CD4-positive, alpha-beta memory T cell (primary cell): ENCODE results near the gene SFXN5. TPM values are rescaled to one million over a fixed set of nuclear protein-coding genes. Genes with fewer than 3 reads are reported as not detected.

Experiments
- CTCF ChIA-PET: fragments of 350-600 bp; sonication (Branson Sonifier 250); formaldehyde crosslinking; loops from one replicate; lab custom pipeline; 2021; ENCODE audit warnings: inconsistent platforms; ENCODE audit not compliant: partially characterized antibody; lab: Charles Lee
- POLR2A ChIA-PET: fragments of 350-600 bp; sonication (Branson Sonifier 250); formaldehyde crosslinking; loops from one replicate; lab custom pipeline; 2021; ENCODE audit not compliant: partially characterized antibody; lab: Charles Lee
- DNase-seq, 5 donors: peaks; one replicate each; pipeline versions ENCODE4 v3.0.0 to v3.0.0-alpha.2; 2020 to 2022; ENCODE audit warnings: mixed read lengths in 1 of 5
- H3K27ac ChIP-seq: one replicate; pipeline ENCODE4 v1.7.0; 2013; ENCODE audit warnings: low read depth, low read length
- H3K27me3 ChIP-seq: 2 replicates; pipeline ENCODE4 v1.7.0; 2013; ENCODE audit warnings: mild to moderate bottlenecking, low read length, moderate library complexity; ENCODE audit not compliant: insufficient read depth
- H3K36me3 ChIP-seq: 2 replicates; pipeline ENCODE4 v1.7.0; 2013; ENCODE audit warnings: mild to moderate bottlenecking, low read length, moderate library complexity; ENCODE audit not compliant: insufficient read depth
- H3K4me1 ChIP-seq: 2 replicates; pipeline ENCODE4 v1.7.0; 2013; ENCODE audit warnings: mild to moderate bottlenecking, low read length, moderate library complexity; ENCODE audit not compliant: insufficient read depth
- H3K4me3 ChIP-seq, 2 donors: one replicate each; pipeline ENCODE4 v1.7.0; 2013; ENCODE audit warnings: low read length in 2 of 2, mild to moderate bottlenecking in 1 of 2
- H3K9me3 ChIP-seq, 2 donors: one replicate each; pipeline ENCODE4 v1.7.0; 2013; ENCODE audit warnings: low read length in 2 of 2, control low read depth in 1 of 2; ENCODE audit not compliant: control insufficient read depth in 1 of 2
- H3K27ac Mint-ChIP-seq, 7 donors: one replicate each; pipeline ENCODE4 v1.8.0; 2020 to 2021; ENCODE audit warnings: mixed read lengths in 7 of 7, mild to moderate bottlenecking in 6 of 7, inconsistent platforms in 3 of 7, moderate library complexity in 3 of 7
- H3K27me3 Mint-ChIP-seq, 2 donors: one replicate each; pipeline ENCODE4 v1.8.0; 2020 to 2021; ENCODE audit warnings: mixed read lengths in 2 of 2
- H3K36me3 Mint-ChIP-seq, 2 donors: one replicate each; pipeline ENCODE4 v1.8.0; 2020 to 2021; ENCODE audit warnings: mixed read lengths in 2 of 2, inconsistent platforms in 1 of 2, mild to moderate bottlenecking in 1 of 2
- H3K4me1 Mint-ChIP-seq, 4 donors: one replicate each; pipeline ENCODE4 v1.8.0; 2020 to 2021; ENCODE audit warnings: mixed read lengths in 4 of 4, mild to moderate bottlenecking in 1 of 4
- H3K4me3 Mint-ChIP-seq, 8 donors: one replicate each; pipeline ENCODE4 v1.8.0; 2020 to 2021; ENCODE audit warnings: mixed read lengths in 8 of 8, mild to moderate bottlenecking in 7 of 8, moderate library complexity in 6 of 8, inconsistent platforms in 3 of 8
- H3K9me3 Mint-ChIP-seq, 8 donors: one replicate each; pipeline ENCODE4 v1.8.0; 2020 to 2021; ENCODE audit warnings: mixed read lengths in 8 of 8, mild to moderate bottlenecking in 5 of 8, inconsistent platforms in 3 of 8, moderate library complexity in 1 of 8
- intact Hi-C: fragments of 100-400 bp; cut with micrococcal nuclease; formaldehyde crosslinking; loops from one replicate; pipeline ENCODE4 v1.15.1; 2023
- polyA plus RNA-seq, 2 donors: library from polyadenylated mRNA; unstranded; fragments of 300-500 nt; fragmentation: Illumina TruSeq; gene quantifications; one replicate each; pipeline ENCODE4 v1.2.3, GENCODE V29; 2021
- total RNA-seq, 2 experiments: library from RNA; stranded (reverse); gene quantifications; one replicate each; pipeline ENCODE4 v1.2.3, GENCODE V29; 2021

Gene SFXN5
- total and polyA plus RNA-seq, 4 experiments from 2014 or later: 0.95 to 10.0 (median 4.1) TPM

- peak in 1 of 5 donors; percentile 2 for DNase-seq
- Mint-ChIP-seq H3K36me3 (no peaks in the 10 kb centered on the region), H3K4me3 (no peak overlapping the region), H3K27me3 (peaks cover 2% of the 10 kb centered on the region in 2 donors), H3K27ac (no peak overlapping the region), H3K4me1 (peaks cover 0 to 6% (median under 1%) of the 10 kb centered on the region in 4 donors), H3K9me3 (no peaks in the 10 kb centered on the region)
- CTCF ChIA-PET: interaction anchor here (0.7 to 2.1 kb wide), 2 partner anchors 80 to 85 kb away, joined by 3 to 35 read pairs; partner anchors contain the start of gene SPR
- intact Hi-C loops: loop anchor here (1.0 kb wide), 1 partner anchor 201 kb away; no protein-coding TSS in a partner anchor
- no peaks in the 10 kb centered on the region for H3K27me3 ChIP-seq
- no peak overlapping the region for H3K27ac ChIP-seq
- no peaks in the 10 kb centered on the region for H3K9me3 ChIP-seq
- no peak overlapping the region for H3K4me3 ChIP-seq
- POLR2A ChIA-PET: no interaction called here
- H3K36me3 ChIP-seq: no peaks in the 10 kb centered on the region
- no peaks in the 10 kb centered on the region for H3K4me1 ChIP-seq
These were observed 99.0 kb downstream of the SFXN5 start for GRCh38 chr2:72972352-72973136.

DNA sequence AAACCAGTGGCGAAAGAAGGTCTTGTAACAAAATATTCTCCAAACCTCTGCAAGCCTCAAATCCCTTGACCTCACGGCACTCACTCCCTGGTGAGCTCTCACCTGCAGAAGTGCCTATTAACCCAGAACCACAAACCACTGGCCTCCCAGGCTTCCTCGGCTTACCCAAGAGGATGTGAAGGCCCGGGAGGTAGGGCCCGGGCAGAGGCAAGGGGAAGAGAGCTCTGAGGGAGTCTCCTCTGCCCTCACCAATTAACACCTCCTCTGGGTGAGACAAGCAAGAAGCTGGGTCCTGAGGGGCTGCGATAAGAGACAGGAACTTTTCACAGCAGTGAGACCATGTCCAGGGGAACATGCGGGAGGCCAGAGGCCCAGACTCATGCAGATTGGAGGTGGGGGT, 100.5 kb downstream of the SFXN5 start:
- Histone ChIP-seq H3K9me3 (no peaks in the 10 kb centered on the region), H3K27me3 (no peaks in the 10 kb centered on the region), H3K36me3 (no peaks in the 10 kb centered on the region), H3K4me3 (no peak overlapping the region), H3K27ac (no peak overlapping the region), H3K4me1 (no peaks in the 10 kb centered on the region)
- Mint-ChIP-seq H3K4me3 (no peak overlapping the region), H3K27ac (no peak overlapping the region), H3K27me3 (peaks cover 2% of the 10 kb centered on the region in 2 donors), H3K4me1 (peaks cover 0 to 6% (median under 1%) of the 10 kb centered on the region in 4 donors), H3K9me3 (no peaks in the 10 kb centered on the region), H3K36me3 (no peaks in the 10 kb centered on the region)
- ChIA-PET POLR2A (no interaction called here), CTCF (no interaction called here)
- DNase-seq: peak in 1 of 5 donors; percentile 1
- intact Hi-C loops: no loop called here

GRCh38 chr2:72969706-72970105, 101.8 kb downstream of the SFXN5 start:
- CTCF ChIA-PET: interaction anchor here (1.1 kb wide), 1 partner anchor 18 kb away, joined by 3 read pairs; no protein-coding TSS in a partner anchor
- POLR2A ChIA-PET: no interaction called here
- no peak overlapping the region for H3K27ac Mint-ChIP-seq

DNA sequence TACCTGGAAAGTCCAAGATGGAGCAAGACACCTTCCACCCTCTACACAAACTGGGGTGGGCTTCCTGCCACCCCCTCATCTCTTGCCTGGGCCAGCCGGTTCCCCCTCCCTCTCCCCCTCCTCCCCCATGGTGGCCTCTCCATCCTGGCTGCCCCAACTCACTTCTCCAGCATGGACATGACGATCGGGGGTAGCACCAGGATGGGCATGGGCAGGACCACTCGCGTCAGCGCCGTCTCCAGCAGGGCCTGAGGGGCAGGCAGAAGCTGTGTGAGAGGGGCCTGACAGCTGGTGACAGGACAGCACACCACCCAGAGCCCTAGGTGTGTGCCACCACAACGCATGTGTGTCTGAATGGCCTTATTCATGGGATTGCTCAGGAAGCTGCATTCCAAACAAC, 103.2 kb downstream of the SFXN5 start:
- Mint-ChIP-seq H3K36me3 (no peaks in the 10 kb centered on the region), H3K4me3 (no peak overlapping the region), H3K27ac (no peak overlapping the region), H3K27me3 (no peaks in the 10 kb centered on the region), H3K9me3 (no peaks in the 10 kb centered on the region), H3K4me1 (no peaks in the 10 kb centered on the region)
- Histone ChIP-seq H3K27me3 (no peaks in the 10 kb centered on the region), H3K9me3 (no peaks in the 10 kb centered on the region), H3K27ac (no peak overlapping the region), H3K4me1 (no peaks in the 10 kb centered on the region), H3K36me3 (no peaks in the 10 kb centered on the region), H3K4me3 (no peak overlapping the region)
- CTCF ChIA-PET: no interaction called here
- DNase-seq: no peak
- POLR2A ChIA-PET: no interaction called here
- intact Hi-C loops: no loop called here

More at GRCh38 chr2:72969706-72970105, 101.8 kb downstream of the SFXN5 start:
- Histone ChIP-seq H3K4me1 (no peaks in the 10 kb centered on the region), H3K27me3 (no peaks in the 10 kb centered on the region), H3K36me3 (no peaks in the 10 kb centered on the region), H3K27ac (no peak overlapping the region), H3K9me3 (no peaks in the 10 kb centered on the region), H3K4me3 (no peak overlapping the region)
- Mint-ChIP-seq H3K4me3 (no peak overlapping the region), H3K36me3 (no peaks in the 10 kb centered on the region), H3K9me3 (no peaks in the 10 kb centered on the region), H3K27me3 (peaks cover 2% of the 10 kb centered on the region in 2 donors), H3K4me1 (peaks cover 0 to 6% (median under 1%) of the 10 kb centered on the region in 4 donors)
- intact Hi-C loops: no loop called here
- DNase-seq: peak in 1 of 5 donors; percentile 4

DNA sequence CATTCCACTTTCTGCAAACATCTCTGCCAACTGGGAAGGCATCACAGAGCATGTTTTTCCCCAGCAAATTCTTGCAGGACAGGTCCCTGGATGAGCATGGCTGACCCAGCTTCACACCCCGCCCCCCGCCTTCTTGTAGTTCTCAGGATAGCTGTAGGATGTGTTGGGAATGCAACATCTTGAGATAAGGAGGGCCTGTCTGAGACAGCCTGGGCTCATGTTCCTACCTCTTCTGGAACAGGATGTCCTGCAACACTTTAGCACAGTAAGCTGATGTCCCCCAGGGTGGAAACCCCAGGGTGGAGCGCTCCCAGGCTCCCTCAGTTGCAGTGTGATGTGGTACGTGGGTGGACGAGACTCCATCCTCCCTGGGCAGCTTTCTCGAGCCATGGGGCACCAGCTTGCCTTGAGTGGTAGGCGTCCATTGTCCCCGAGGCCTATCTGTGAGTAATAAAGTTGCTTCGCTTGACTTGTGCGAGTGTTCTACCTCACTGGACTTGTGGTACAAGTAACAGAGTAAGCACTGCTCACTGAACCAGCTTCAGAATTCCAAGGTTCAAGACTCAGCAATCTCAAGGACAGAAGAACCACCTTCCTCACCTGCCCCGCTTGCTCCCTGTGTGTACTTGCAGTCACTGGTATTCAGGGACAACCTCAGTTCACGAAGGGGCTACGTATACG, 105.6 kb downstream of the SFXN5 start:
- no peaks in the 10 kb centered on the region for H3K36me3 ChIP-seq
- CTCF ChIA-PET: interaction anchor here (1.4 kb wide), 1 partner anchor 8 kb away, joined by 4 read pairs; no protein-coding TSS in a partner anchor
- no peak for DNase-seq
- no peak overlapping the region for H3K4me3 ChIP-seq
- Mint-ChIP-seq H3K9me3 (no peaks in the 10 kb centered on the region), H3K4me3 (no peak overlapping the region), H3K36me3 (no peaks in the 10 kb centered on the region), H3K4me1 (no peaks in the 10 kb centered on the region), H3K27ac (no peak overlapping the region), H3K27me3 (no peaks in the 10 kb centered on the region)
- no peaks in the 10 kb centered on the region for H3K4me1 ChIP-seq
- no peak overlapping the region for H3K27ac ChIP-seq
- intact Hi-C loops: no loop called here
- POLR2A ChIA-PET: no interaction called here
- H3K27me3 ChIP-seq: no peaks in the 10 kb centered on the region
- no peaks in the 10 kb centered on the region for H3K9me3 ChIP-seq

- CTCF ChIA-PET: interaction anchor here (1.4 kb wide), 1 partner anchor 9 kb away, joined by 4 read pairs; no protein-coding TSS in a partner anchor
- H3K27ac Mint-ChIP-seq: no peak overlapping the region
These were observed 106.5 kb downstream of the SFXN5 start for GRCh38 chr2:72965016-72965415.

DNA sequence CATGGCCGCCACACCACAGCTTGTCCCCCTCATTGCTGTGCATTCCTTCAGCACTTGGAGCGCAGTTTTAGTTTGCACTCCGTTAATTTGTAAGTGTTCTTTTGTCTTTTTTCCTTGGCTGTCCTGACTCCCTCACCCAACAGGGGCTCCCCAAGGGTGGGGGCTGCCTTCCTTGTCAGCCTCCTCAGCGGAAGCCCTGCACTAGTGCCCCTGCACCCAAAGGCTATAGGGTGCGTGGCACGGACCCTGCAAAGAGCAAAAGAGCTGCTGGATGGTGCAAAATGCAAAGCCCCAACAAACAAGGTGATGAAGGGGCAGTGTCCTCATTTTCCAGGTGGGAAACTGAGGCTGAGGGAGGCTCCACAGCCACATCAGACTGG, 107.4 kb downstream of the SFXN5 start:
- Mint-ChIP-seq H3K4me1 (no peaks in the 10 kb centered on the region), H3K36me3 (no peaks in the 10 kb centered on the region), H3K27ac (no peak overlapping the region), H3K4me3 (no peak overlapping the region), H3K27me3 (no peaks in the 10 kb centered on the region), H3K9me3 (no peaks in the 10 kb centered on the region)
- no peaks in the 10 kb centered on the region for H3K36me3 ChIP-seq
- H3K27ac ChIP-seq: no peak overlapping the region
- DNase-seq: no peak
- no peaks in the 10 kb centered on the region for H3K9me3 ChIP-seq
- ChIA-PET POLR2A (no interaction called here), CTCF (interaction anchor here (1.1 kb wide), 1 partner anchor 10 kb away, joined by 3 read pairs; no protein-coding TSS in a partner anchor)
- intact Hi-C loops: no loop called here
- H3K27me3 ChIP-seq: no peaks in the 10 kb centered on the region
- no peaks in the 10 kb centered on the region for H3K4me1 ChIP-seq
- H3K4me3 ChIP-seq: no peak overlapping the region

More at GRCh38 chr2:72965016-72965415, 106.5 kb downstream of the SFXN5 start:
- Histone ChIP-seq H3K36me3 (no peaks in the 10 kb centered on the region), H3K9me3 (no peaks in the 10 kb centered on the region), H3K4me3 (no peak overlapping the region), H3K27me3 (no peaks in the 10 kb centered on the region), H3K4me1 (no peaks in the 10 kb centered on the region), H3K27ac (no peak overlapping the region)
- Mint-ChIP-seq H3K36me3 (no peaks in the 10 kb centered on the region), H3K4me3 (no peak overlapping the region), H3K9me3 (no peaks in the 10 kb centered on the region), H3K4me1 (no peaks in the 10 kb centered on the region), H3K27me3 (no peaks in the 10 kb centered on the region)
- DNase-seq: no peak
- POLR2A ChIA-PET: no interaction called here
- intact Hi-C loops: no loop called here
